GM13977 (cell line): ENCODE results near the gene RRAGD.

Experiments
- DNase-seq: peaks from one replicate; pipeline ENCODE4 v3.0.0; 2012; ENCODE audit warnings: low spot score
- in situ Hi-C: fragments of 300-500 bp; cut with MboI; formaldehyde crosslinking; loops from one replicate; pipeline ENCODE4 v1.12.0; 2022; ENCODE audit warnings: low sequenced_read_pairs, low pct_unique_long_range_greater_than_20kb, mixed read lengths, inconsistent platforms; ENCODE audit not compliant: unreplicated experiment
- TF ChIP-seq, protein P1 (sequence below): IDR thresholded peaks from 2 replicates; pipeline ENCODE4 v1.5.1; 2012; ENCODE audit warnings: mild to moderate bottlenecking, control low read depth; ENCODE audit not compliant: insufficient read depth; ENCODE audit errors: extremely low read depth, missing control alignments

Gene RRAGD

DNA sequence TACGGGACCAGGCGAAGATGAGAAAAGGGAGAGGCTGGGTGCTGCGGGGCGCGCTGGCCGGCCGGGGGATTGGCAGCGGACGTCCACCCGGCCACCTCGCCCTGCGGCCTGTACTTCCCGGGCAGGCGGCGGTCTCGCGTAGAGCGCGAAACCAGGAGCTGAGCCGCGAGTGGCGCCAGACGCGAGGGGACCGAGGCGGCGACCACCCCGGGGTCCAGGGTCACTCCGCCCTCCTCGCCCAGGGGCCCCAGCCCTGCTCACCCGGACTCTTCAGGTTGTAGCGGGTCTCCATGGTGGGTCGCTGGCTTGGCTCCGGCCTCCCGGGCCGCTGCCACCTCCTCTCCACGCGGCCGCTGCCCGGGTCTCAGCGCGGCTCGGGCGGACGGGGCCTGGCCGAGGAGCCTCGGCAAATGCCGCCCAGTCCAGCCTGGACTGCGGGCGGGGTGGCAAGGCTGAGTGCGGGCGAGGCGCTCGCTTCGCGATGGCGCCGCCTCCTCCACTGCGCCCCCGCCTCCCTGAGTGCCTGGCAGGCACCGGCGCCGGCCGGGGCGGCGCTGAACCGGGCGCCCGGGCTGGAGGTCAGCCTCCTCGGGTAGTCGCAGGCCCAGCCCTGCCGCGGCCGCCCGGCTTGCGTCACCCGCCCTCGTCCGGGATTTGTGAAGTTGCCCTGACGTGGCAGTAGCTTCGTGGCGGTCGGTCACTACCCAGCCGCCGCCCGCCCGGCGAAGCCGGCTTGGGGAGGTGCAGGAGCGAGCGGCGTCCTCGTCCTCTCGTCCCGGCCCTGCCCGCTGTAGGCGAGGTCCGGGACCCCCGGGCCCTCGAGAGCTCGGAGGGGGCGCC, 59.6 kb downstream of the RRAGD start, which contains the start of gene UBE2J1:
Gene UBE2J1 (minus strand): TSS at position 445 of the 840 bp plus-strand sequence. CDS start 153 bp downstream, at position 292.
- TF ChIP-seq, protein P1, sequence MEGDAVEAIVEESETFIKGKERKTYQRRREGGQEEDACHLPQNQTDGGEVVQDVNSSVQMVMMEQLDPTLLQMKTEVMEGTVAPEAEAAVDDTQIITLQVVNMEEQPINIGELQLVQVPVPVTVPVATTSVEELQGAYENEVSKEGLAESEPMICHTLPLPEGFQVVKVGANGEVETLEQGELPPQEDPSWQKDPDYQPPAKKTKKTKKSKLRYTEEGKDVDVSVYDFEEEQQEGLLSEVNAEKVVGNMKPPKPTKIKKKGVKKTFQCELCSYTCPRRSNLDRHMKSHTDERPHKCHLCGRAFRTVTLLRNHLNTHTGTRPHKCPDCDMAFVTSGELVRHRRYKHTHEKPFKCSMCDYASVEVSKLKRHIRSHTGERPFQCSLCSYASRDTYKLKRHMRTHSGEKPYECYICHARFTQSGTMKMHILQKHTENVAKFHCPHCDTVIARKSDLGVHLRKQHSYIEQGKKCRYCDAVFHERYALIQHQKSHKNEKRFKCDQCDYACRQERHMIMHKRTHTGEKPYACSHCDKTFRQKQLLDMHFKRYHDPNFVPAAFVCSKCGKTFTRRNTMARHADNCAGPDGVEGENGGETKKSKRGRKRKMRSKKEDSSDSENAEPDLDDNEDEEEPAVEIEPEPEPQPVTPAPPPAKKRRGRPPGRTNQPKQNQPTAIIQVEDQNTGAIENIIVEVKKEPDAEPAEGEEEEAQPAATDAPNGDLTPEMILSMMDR: no peak
- DNase-seq: peak; percentile 85
- in situ Hi-C loops: no loop called here

DNA sequence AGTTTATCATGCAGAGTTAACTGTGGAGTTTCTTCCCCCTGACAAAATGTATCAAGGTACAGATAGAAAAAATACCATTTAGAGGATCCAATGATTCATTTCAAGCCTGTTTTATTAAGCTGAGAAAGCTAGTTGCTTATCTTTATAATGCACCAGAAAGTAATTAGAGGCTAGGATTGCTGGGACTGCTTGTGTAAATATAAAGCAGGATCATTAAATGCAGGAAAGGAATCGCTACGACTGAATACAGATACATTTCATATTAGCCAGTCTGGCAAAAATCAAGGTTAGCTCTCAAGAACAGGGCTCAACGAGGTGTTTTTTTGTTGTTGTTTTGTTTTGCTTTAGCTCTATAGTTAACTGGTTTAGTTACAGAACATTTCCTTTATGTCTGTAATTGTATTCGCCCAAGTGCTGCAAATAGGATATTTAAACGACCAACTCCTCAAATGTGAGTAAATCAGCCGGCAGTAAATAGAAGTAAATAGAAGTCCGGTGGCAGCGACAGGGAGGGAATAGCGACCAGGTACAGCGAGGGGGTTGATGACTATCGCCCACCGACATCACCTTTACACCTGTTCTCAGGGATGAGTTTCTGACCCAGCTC, 60.3 kb downstream of the RRAGD start:
- in situ Hi-C loops: no loop called here
- DNase-seq: no peak
- TF ChIP-seq, protein P1: no peak

DNA sequence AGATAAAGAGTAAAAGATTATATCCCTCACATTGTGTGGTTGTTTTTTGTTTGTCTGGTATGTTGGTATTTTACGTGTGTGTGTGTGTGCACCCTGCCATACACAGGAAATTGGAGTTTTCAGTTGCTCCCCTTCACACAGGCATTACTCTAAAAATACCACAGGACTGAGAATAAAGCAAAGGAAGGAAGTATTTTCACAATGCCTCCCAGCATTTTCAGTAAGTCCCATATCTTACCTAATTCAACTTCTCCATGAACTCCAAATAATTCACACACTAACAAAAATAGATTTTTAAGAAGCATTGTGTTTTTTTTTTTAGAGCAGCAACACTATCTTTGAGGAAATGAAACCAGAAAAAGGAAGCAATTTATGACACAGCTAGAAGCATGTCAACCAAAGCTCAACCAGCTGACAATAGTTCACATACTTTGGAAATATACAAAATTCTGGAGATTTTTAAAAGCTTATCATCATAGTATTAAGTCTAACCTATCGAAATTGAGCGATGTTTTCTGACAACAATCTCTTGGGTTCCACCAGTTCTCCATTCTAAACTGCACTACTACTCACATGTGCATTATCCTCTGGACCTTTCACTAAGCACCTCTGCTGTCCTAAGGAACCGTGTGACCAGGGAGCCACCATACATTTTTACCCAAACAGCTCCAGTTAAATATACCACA, 61.6 kb downstream of the RRAGD start:
- DNase-seq: peak; percentile 45
- TF ChIP-seq, protein P1: no peak
- in situ Hi-C loops: no loop called here

- in situ Hi-C loops: no loop called here
- TF ChIP-seq, protein P1: no peak
- no peak for DNase-seq
Measured at GRCh38 chr6:89348372-89348771, 63.7 kb downstream of the RRAGD start.

- TF ChIP-seq, protein P1: no peak
- DNase-seq: no peak
- in situ Hi-C loops: no loop called here
Measured at GRCh38 chr6:89347825-89348224, 64.2 kb downstream of the RRAGD start.

DNA sequence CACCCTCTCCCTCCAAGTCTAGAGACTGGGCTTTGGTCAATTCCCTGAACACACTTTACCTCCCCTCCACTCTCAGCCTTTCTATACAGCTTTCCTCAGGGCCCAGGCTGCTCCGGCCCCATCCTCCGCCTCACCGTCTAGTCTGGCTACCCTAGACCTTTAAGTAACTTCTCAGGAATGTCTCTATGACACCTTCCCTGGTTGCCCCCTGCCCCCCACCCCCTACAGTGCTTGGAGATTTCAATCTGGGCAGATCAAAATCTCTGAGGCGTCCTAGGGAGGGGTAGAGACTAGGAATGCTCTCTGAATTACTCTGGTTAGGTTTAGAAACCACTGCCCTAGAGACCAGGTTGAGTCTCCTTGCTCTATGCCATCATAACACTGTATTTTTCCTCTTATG, 65.6 kb downstream of the RRAGD start:
- TF ChIP-seq, protein P1: no peak
- in situ Hi-C loops: no loop called here
- no peak for DNase-seq
